ENCODE measurements around the gene AUTS2. TPM values are rescaled to one million over a fixed set of nuclear protein-coding genes. Genes with fewer than 3 reads are reported as not detected.
"Not testable (repeated sequence)": the region's sequence is repeated elsewhere in the genome, so short reads cannot be mapped to it uniquely, and the experiment has no call there.

AUTS2 gene
- total RNA-seq, 4 donors from 2014 or later, result 14.9 to 27.2 (median 17.5) TPM

DNA sequence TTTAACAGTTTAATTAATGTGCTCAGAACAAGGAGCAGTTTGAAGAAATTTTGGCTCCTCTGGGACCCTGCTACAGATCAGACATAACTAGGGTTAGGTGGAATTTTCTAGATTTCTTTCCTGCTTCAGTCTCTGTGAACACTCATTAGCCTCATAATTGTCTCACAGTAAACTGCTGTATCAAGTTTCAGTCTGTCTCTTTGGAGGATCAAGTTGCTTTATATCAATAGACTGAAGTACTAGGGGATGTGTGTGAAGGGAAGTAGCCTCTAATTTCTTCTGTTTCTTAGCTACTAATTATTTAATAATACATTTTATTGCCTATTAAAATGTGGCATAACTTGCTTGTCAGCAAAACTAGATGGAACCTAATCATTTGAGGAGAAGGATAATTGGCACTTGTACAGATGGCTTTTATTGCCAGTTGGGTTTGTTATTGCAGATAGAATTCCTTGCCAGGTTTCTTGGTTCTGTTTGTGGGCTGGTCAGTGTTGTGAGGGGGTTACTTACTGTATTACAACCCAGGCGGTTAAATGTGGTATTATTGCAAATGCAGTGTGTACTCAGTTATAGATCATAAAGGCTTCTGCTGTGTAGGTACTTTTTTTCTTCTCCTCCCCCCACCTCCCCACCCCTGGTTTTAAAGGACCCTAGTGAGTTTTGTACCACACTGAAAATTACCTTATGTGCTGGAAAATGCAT lies 758.0 kb downstream of the AUTS2 start:
- Histone ChIP-seq H3K36me3 (no peaks in the 10 kb centered on the region), H3K27ac (no peak overlapping the region), H3K9me3 (no peaks in the 10 kb centered on the region), H3K27me3 (no peaks in the 10 kb centered on the region), H3K4me3 (replicated peaks in 1 of 3) (no peak overlapping the region), H3K4me1 (peaks cover 0 to 4% of the 10 kb centered on the region in 2 donors)
- WGBS, 2 donors, result 72 to 75% methylated on average over 1 of the region's 1 CpG
- TF ChIP-seq CTCF (IDR thresholded peaks at IDR 0.05) (no peak), POLR2A (IDR thresholded peaks at IDR 0.05) (no peak)
- no peak for DNase-seq
- intact Hi-C loops (cut with DNase I), result no loop called here

- Histone ChIP-seq H3K4me3 (replicated peaks in 1 of 3) (no peak overlapping the region), H3K9me3 (no peaks in the 10 kb centered on the region), H3K27me3 (no peaks in the 10 kb centered on the region), H3K36me3 (no peaks in the 10 kb centered on the region), H3K27ac (no peak overlapping the region), H3K4me1 (peaks cover 0 to 4% of the 10 kb centered on the region in 2 donors)
- no peak for TF ChIP-seq CTCF (IDR thresholded peaks at IDR 0.05)
- TF ChIP-seq POLR2A (IDR thresholded peaks at IDR 0.05), result no peak
- intact Hi-C loops (cut with DNase I), result no loop called here
- 71 to 73% methylated on average over 5 of the region's 5 CpGs for WGBS, 2 donors
- no peak for DNase-seq
Measured at GRCh38 chr7:70356787-70357328, 758.6 kb downstream of the AUTS2 start.

GRCh38 chr7:70360557-70360956 lies 762.3 kb downstream of the AUTS2 start:
- intact Hi-C loops (cut with DNase I), result no loop called here
- no peak for TF ChIP-seq CTCF (IDR thresholded peaks at IDR 0.05)
- TF ChIP-seq POLR2A (IDR thresholded peaks at IDR 0.05), result no peak

DNA sequence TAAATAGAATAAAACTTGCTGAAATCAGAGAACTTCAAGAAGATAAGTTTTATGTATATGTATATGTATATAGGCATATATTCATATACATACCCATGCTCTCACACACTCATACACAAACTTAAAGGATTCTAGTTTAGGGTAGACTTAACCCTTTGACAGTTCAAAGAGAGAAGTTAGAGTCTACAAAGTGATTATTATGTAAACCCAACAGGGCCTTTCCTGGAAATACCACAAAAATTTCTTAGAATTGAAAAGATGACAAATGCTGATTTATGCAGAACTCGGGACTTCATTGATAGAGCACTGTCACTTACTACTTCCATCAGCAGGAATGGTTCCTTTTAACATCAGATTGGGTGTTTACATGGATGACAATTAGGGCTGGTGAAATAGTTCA lies 763.5 kb downstream of the AUTS2 start:
- Histone ChIP-seq H3K27me3 (no peaks in the 10 kb centered on the region), H3K4me3 (replicated peaks in 1 of 3) (no peak overlapping the region), H3K27ac (no peak overlapping the region), H3K36me3 (no peaks in the 10 kb centered on the region), H3K4me1 (no peaks in the 10 kb centered on the region), H3K9me3 (no peaks in the 10 kb centered on the region)
- 82 to 92% methylated on average over 1 of the region's 1 CpG for WGBS, 2 donors
- no peak for DNase-seq
- no peak for TF ChIP-seq CTCF (IDR thresholded peaks at IDR 0.05)
- TF ChIP-seq POLR2A (IDR thresholded peaks at IDR 0.05), result no peak
- intact Hi-C loops (cut with DNase I), result no loop called here

More at GRCh38 chr7:70360557-70360956, 762.3 kb downstream of the AUTS2 start:
- DNase-seq, result peak; percentile 8 to 14
- no peak overlapping the region for H3K4me3 ChIP-seq (replicated peaks in 1 of 3)
- no peak overlapping the region for H3K27ac ChIP-seq
- no peaks in the 10 kb centered on the region for H3K27me3 ChIP-seq
- WGBS, 2 donors, result 83 to 88% methylated on average over 4 of the region's 4 CpGs
- peaks cover 0 to 4% of the 10 kb centered on the region in 2 donors for H3K4me1 ChIP-seq
- no peaks in the 10 kb centered on the region for H3K36me3 ChIP-seq
- no peaks in the 10 kb centered on the region for H3K9me3 ChIP-seq

- intact Hi-C loops (cut with DNase I); DNase-seq; H3K27me3 ChIP-seq; H3K36me3 ChIP-seq; H3K27ac ChIP-seq; H3K4me3 ChIP-seq (replicated peaks in 1 of 3); H3K9me3 ChIP-seq; H3K4me1 ChIP-seq: not testable (repeated sequence)
- whole genome bisulfite sequencing, 2 donors, result 92 to 99% methylated on average over 3 of the region's 3 CpGs
Measured at GRCh38 chr7:70364393-70364792, 766.1 kb downstream of the AUTS2 start.

Measured in thyroid gland (tissue), 4 donors.